Heart left ventricle (tissue), 13 donors: ENCODE results near the gene DNAJB11.
A peak's percentile ranks its signal among the peaks of the same experiment; 100 is the strongest.

Source experiments
- CTCF ChIP-seq, 12 donors: fragments of 200-600 bp; sonication (generic) in 4 of 12; IDR thresholded peaks; one replicate each; pipeline versions ENCODE4 v1.5.0 to v1.8.0; 2018 to 2022; ENCODE audit warnings: antibody characterized with exemption in 12 of 12, mild to moderate bottlenecking in 5 of 12
- POLR2A ChIP-seq, 2 donors: fragments of 450-650 bp; IDR thresholded peaks; one replicate each; pipeline ENCODE4 v1.6.1; 2017; ENCODE audit warnings: antibody characterized with exemption in 2 of 2, mild to moderate bottlenecking in 2 of 2, moderate library complexity in 2 of 2
- donor health status: ischemic (EF 13 %, LVEDD 7.1; RV severe dilation, severe dysfunction).
- donor health status: DM: no; HTN: yes; CAD: no.
- donor health status: DM: no; HTN: no; CAD: no.
- donor health status: ischemic (EF 25% LVEDD 6.9; RV normal size, moderate dysfunction).
- donor health status: ischemic (EF 25% LVEDD 5.7; RV mildly dilated, moderate dysfunction).
- donor health status: ischemic (EF 35%, LVEDD 5.7; RV mildly dilated, moderate dysfunction).
- donor health status: nonischemic (EF 11% LVEDD 7.7; RV severe dilation, severe dysfunction).
- donor health status: DM: yes; HTN: yes; CAD: no.
- donor health status: PGD.
- donor health status: ischemic (EF 29% LVEDD 5.4; RV normal size, mild dysfunction).
- donor health status: nonischemic (EF 23%, LVEDD 6.1; RV moderate dilation, normal function).

DNA sequence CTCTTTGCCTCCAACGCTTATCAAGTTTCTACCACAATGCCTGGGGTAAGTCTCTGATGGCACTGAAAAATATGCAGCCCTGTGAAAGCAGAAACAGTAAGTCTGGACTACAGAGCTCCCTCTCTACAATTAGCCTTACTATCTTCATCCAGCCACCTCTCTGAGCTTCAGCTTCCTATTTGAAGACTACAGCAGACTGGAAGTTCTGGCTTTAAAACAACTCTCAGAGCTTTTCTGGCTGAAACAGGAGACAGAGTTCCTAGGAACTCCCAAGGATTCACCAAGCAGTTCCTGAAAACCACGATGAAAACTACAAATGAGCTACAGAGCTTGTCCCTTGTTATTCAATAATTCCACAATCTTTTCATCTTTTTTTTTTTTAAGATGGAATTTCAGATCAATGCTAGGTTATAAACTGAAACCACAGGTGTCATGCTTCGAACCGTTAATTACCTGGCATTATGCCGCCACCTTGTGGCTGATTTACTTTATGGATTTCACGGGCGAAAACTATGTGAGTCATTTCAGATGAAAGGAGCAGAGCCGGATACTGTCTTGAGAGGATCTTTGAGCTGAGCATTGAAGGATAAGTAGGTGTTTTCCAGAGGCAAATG is 30.2 kb upstream of the DNAJB11 start:
- TF ChIP-seq CTCF (IDR thresholded peaks at IDR 0.05) (peak; percentile 59 to 79 (median 70)), POLR2A (IDR thresholded peaks at IDR 0.05) (no peak)
